ENCODE results near the gene VPS8. TPM values are rescaled to one million over a fixed set of nuclear protein-coding genes. Genes with fewer than 3 reads are reported as not detected.
A peak's percentile ranks its signal among the peaks of the same experiment; 100 is the strongest.

The VPS8 gene
- total and polyA plus RNA-seq, 2 of the 13 experiments (the other 11 are each of a cell fraction or from before 2014, with no cell fraction given), result 14.2 to 35.1 TPM

- no peak for TF ChIP-seq ZBTB10 (CRISPR knock-in tag; IDR thresholded peaks at IDR 0.05; ENCODE audit: borderline replicate concordance)
- no peak for TF ChIP-seq ZSCAN12 (CRISPR knock-in tag; IDR thresholded peaks at IDR 0.05)
- TF ChIP-seq PAX8 (CRISPR knock-in tag; IDR thresholded peaks at IDR 0.05; ENCODE audit: borderline replicate concordance), result no peak
- no peak for TF ChIP-seq ZNF800 (CRISPR knock-in tag; IDR thresholded peaks at IDR 0.05)
- no peak for TF ChIP-seq CC2D1A (CRISPR knock-in tag; IDR thresholded peaks at IDR 0.05)
- no peak for TF ChIP-seq GTF2F1 (IDR thresholded peaks at IDR 0.05; ENCODE audit: low read length)
- peak; percentile 87 for TF ChIP-seq PRDM10 (CRISPR knock-in tag; IDR thresholded peaks at IDR 0.05; ENCODE audit: low read depth)
- TF ChIP-seq CERS6 (CRISPR knock-in tag; IDR thresholded peaks at IDR 0.05), result no peak
- TF ChIP-seq NCOA2 (CRISPR knock-in tag; IDR thresholded peaks at IDR 0.05), result no peak
- no peak for TF ChIP-seq ZNF710 (CRISPR knock-in tag; IDR thresholded peaks at IDR 0.05; ENCODE audit: borderline replicate concordance)
- no peak; the same call in 1 of the 2 replicates for TF ChIP-seq ZNF503 (CRISPR knock-in tag; IDR thresholded peaks at IDR 0.05)
- no peak for TF ChIP-seq ZNF292 (CRISPR knock-in tag; IDR thresholded peaks at IDR 0.05; ENCODE audit: borderline replicate concordance, low read depth)
- TF ChIP-seq TBX3 (IDR thresholded peaks at IDR 0.05; ENCODE audit: borderline replicate concordance), result no peak
- no peak for TF ChIP-seq RFX3 (CRISPR knock-in tag; IDR thresholded peaks at IDR 0.05)
- no peak for TF ChIP-seq MYNN (CRISPR knock-in tag; IDR thresholded peaks at IDR 0.05; ENCODE audit: low read depth)
Measured at GRCh38 chr3:184811999-184812661, at the start of gene VPS8 (continued).

Data from HepG2 (cell line).